Smooth muscle cell (in vitro differentiated cells): ENCODE measurements around the gene MTX3. TPM values are rescaled to one million over a fixed set of nuclear protein-coding genes. Genes with fewer than 3 reads are reported as not detected.

Experiments
- DNase-seq: peaks from one replicate; lab custom pipeline; 2025; ENCODE audit not compliant: unreplicated experiment; lab: John Stamatoyannopoulos, UW
- H2AFZ ChIP-seq: fragments of 200-600 bp; sonication (generic); 2 replicates; pipeline ENCODE4 v1.6.0; 2016; ENCODE audit warnings: antibody characterized with exemption, low read depth, mild to moderate bottlenecking
- H3F3A ChIP-seq: fragments of 200-600 bp; sonication (generic); 2 replicates; pipeline ENCODE4 v1.6.0; 2017; ENCODE audit warnings: antibody characterized with exemption, low read depth
- H3K27ac ChIP-seq: fragments of 200-600 bp; sonication (generic); 2 replicates; pipeline ENCODE4 v1.5.1; 2016; ENCODE audit warnings: low read depth, mild to moderate bottlenecking
- H3K27me3 ChIP-seq: fragments of 200-600 bp; sonication (generic); 2 replicates; pipeline ENCODE4 v1.6.1; 2016; ENCODE audit warnings: low read depth, mild to moderate bottlenecking
- H3K36me3 ChIP-seq: fragments of 200-600 bp; sonication (generic); 2 replicates; pipeline ENCODE4 v1.5.1; 2016; ENCODE audit warnings: low read depth
- H3K4me1 ChIP-seq: fragments of 200-600 bp; sonication (generic); 2 replicates; pipeline ENCODE4 v1.5.1; 2016; ENCODE audit warnings: low read depth
- H3K4me2 ChIP-seq: fragments of 200-600 bp; sonication (generic); 2 replicates; pipeline ENCODE4 v1.6.0; 2016; ENCODE audit warnings: mild to moderate bottlenecking
- H3K4me3 ChIP-seq: fragments of 200-600 bp; sonication (generic); 2 replicates; pipeline ENCODE4 v1.5.1; 2016; ENCODE audit warnings: mild to moderate bottlenecking
- H3K79me2 ChIP-seq: fragments of 200-600 bp; sonication (generic); 2 replicates; pipeline ENCODE4 v1.6.0; 2016; ENCODE audit warnings: low read depth, mild to moderate bottlenecking
- H3K9ac ChIP-seq: fragments of 200-600 bp; sonication (generic); 2 replicates; pipeline ENCODE4 v1.6.0; 2016; ENCODE audit warnings: low read depth
- H3K9me3 ChIP-seq: fragments of 200-600 bp; sonication (generic); replicated peaks from 2 replicates; pipeline ENCODE4 v1.5.1; 2016; ENCODE audit warnings: low read depth
- H4K20me1 ChIP-seq: fragments of 200-600 bp; sonication (generic); 2 replicates; pipeline ENCODE4 v1.6.0; 2016; ENCODE audit warnings: low read depth
- CTCF ChIP-seq: fragments of 200-600 bp; sonication (generic); IDR thresholded peaks from 2 replicates; pipeline ENCODE4 v1.5.1; 2017; ENCODE audit warnings: borderline replicate concordance, mild to moderate bottlenecking, antibody characterized with exemption; ENCODE audit not compliant: insufficient read depth, poor library complexity, severe bottlenecking
- WGBS: methylation state at CpG from one replicate; pipeline ENCODE4 v1.1.7; 2016; ENCODE audit warnings: low lambda C conversion rate; 5-methylcytosine and 5-hydroxymethylcytosine counted together
- polyA plus RNA-seq: library from polyadenylated mRNA; unstranded; fragments of >200 nt; fragmentation: Nextera tagmentation; extraction: Ambion mirVana; gene quantifications from 2 replicates; pipeline ENCODE4 v1.2.1, GENCODE V29; 2016
- total RNA-seq: library from RNA; depleted of rRNA; stranded (reverse); fragments of >200 nt; gene quantifications from 2 replicates; pipeline ENCODE4 v1.2.3, GENCODE V29; 2014

The MTX3 gene
- total and polyA plus RNA-seq, 2 experiments from 2014 or later, result 2.7 to 17.9 TPM

- 87% methylated on average over 5 of the region's 5 CpGs for WGBS
- no peak overlapping the region for H3K4me2 ChIP-seq
- H3K4me1 ChIP-seq, result no peaks in the 10 kb centered on the region
- H3K9ac ChIP-seq, result no peak overlapping the region
- H3K27me3 ChIP-seq, result no peaks in the 10 kb centered on the region
- H2AFZ ChIP-seq, result no peak overlapping the region
- no peaks in the 10 kb centered on the region for H4K20me1 ChIP-seq
- no peaks in the 10 kb centered on the region for H3K9me3 ChIP-seq
- no peak overlapping the region for H3K27ac ChIP-seq
- H3K36me3 ChIP-seq, result no peaks in the 10 kb centered on the region
- no peaks in the 10 kb centered on the region for H3K79me2 ChIP-seq
- no peak for DNase-seq
- H3K4me3 ChIP-seq, result no peak overlapping the region
- H3F3A ChIP-seq, result no peaks in the 10 kb centered on the region
- TF ChIP-seq CTCF, result no peak
These were observed 19.8 kb upstream of the MTX3 start for GRCh38 chr5:80010754-80011392.

GRCh38 chr5:80008995-80009765, 18.1 kb upstream of the MTX3 start:
- H3K36me3 ChIP-seq, result no peaks in the 10 kb centered on the region
- H4K20me1 ChIP-seq, result no peaks in the 10 kb centered on the region
- no peaks in the 10 kb centered on the region for H3K9me3 ChIP-seq
- no peaks in the 10 kb centered on the region for H3K79me2 ChIP-seq
- no peak overlapping the region for H2AFZ ChIP-seq
- TF ChIP-seq CTCF, result no peak
- H3K27me3 ChIP-seq, result no peaks in the 10 kb centered on the region
- H3F3A ChIP-seq, result no peaks in the 10 kb centered on the region
- 58% methylated on average over 4 of the region's 4 CpGs for WGBS
- H3K9ac ChIP-seq, result no peak overlapping the region
- no peak overlapping the region for H3K4me2 ChIP-seq
- no peak overlapping the region for H3K27ac ChIP-seq
- H3K4me3 ChIP-seq, result no peak overlapping the region
- DNase-seq, result no peak
- H3K4me1 ChIP-seq, result no peaks in the 10 kb centered on the region

GRCh38 chr5:80002677-80003076, 11.6 kb upstream of the MTX3 start:
- Histone ChIP-seq H3K9me3 (no peaks in the 10 kb centered on the region), H2AFZ (no peak overlapping the region), H3K27me3 (no peaks in the 10 kb centered on the region), H3K4me3 (no peak overlapping the region), H3K4me1 (no peaks in the 10 kb centered on the region), H3K4me2 (no peak overlapping the region), H3K27ac (no peak overlapping the region), H3F3A (no peaks in the 10 kb centered on the region), H4K20me1 (no peaks in the 10 kb centered on the region), H3K79me2 (no peaks in the 10 kb centered on the region), H3K9ac (no peak overlapping the region), H3K36me3 (no peaks in the 10 kb centered on the region)
- no peak for TF ChIP-seq CTCF
- WGBS, result 83% methylated on average over 1 of the region's 1 CpG
- DNase-seq, result no peak
